Measurements from ENCODE around the gene LCE3A.

GRCh38 chr1:152577168-152577567 lies 45.7 kb downstream of the LCE3A start:
- no peak for TF ChIP-seq POLR2A (IDR thresholded peaks at IDR 0.05; ENCODE audit: low read length)
- TF ChIP-seq GATA1 (IDR thresholded peaks at IDR 0.05; ENCODE audit: low read depth, low read length) = no peak
